OCI-LY7 (cell line): ENCODE measurements around the gene GSN.

Experiments
- EZH2phosphoT487 ChIP-seq: fragments of 200-600 bp; sonication (generic); IDR thresholded peaks from 2 replicates; pipeline ENCODE4 v1.6.1; 2018; ENCODE audit warnings: low read depth, borderline replicate concordance, mild to moderate bottlenecking, mixed run types, antibody characterized with exemption, low read length, moderate library complexity, mixed read lengths
- TF ChIP-seq, protein P1 (sequence below): fragments of 200-600 bp; sonication (generic); conservative IDR thresholded peaks from 2 replicates; pipeline ENCODE4 v1.5.1; 2014; ENCODE audit warnings: mild to moderate bottlenecking, antibody characterized with exemption, low read length, moderate library complexity, mixed read lengths

DNA sequence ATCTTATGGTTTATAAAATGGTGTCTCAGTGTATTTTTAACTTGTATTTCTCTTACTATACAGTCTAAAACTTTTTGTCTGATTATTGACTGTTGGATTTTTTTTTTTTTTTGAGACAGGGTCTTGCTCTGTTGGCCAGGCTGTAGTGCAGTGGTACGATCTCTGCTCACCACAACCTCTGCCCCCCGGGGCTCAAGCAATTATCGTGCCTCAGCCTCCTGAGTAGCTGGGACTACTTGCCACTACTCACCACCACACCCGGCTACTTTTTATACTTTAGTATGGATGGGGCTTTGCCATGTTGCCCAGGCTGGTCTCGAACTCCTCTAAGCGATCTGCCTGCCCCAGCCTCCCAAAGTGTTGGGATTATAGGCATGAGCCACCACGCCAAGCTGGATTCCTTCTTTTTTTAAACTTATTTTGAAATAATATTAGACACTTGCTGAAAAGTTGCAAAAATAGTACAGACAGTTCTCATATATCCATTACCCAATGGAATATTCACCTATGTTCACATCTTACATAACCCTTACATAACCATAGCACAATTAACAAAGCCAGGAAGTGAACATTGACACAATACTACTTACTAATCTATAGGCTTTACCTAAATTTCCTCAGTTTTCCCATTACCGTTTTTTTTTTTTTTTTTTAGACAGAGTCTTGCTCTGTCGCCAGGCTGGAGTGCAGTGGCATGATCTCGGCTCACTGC, 54.9 kb downstream of the GSN start:
- TF ChIP-seq, protein P1, sequence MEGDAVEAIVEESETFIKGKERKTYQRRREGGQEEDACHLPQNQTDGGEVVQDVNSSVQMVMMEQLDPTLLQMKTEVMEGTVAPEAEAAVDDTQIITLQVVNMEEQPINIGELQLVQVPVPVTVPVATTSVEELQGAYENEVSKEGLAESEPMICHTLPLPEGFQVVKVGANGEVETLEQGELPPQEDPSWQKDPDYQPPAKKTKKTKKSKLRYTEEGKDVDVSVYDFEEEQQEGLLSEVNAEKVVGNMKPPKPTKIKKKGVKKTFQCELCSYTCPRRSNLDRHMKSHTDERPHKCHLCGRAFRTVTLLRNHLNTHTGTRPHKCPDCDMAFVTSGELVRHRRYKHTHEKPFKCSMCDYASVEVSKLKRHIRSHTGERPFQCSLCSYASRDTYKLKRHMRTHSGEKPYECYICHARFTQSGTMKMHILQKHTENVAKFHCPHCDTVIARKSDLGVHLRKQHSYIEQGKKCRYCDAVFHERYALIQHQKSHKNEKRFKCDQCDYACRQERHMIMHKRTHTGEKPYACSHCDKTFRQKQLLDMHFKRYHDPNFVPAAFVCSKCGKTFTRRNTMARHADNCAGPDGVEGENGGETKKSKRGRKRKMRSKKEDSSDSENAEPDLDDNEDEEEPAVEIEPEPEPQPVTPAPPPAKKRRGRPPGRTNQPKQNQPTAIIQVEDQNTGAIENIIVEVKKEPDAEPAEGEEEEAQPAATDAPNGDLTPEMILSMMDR: no peak
- TF ChIP-seq EZH2phosphoT487: no peak
